ENCODE data around the gene FNDC3B.
"Not testable (repeated sequence)": the region's sequence is repeated elsewhere in the genome, so short reads cannot be mapped to it uniquely, and the experiment has no call there.

Gene FNDC3B

DNA sequence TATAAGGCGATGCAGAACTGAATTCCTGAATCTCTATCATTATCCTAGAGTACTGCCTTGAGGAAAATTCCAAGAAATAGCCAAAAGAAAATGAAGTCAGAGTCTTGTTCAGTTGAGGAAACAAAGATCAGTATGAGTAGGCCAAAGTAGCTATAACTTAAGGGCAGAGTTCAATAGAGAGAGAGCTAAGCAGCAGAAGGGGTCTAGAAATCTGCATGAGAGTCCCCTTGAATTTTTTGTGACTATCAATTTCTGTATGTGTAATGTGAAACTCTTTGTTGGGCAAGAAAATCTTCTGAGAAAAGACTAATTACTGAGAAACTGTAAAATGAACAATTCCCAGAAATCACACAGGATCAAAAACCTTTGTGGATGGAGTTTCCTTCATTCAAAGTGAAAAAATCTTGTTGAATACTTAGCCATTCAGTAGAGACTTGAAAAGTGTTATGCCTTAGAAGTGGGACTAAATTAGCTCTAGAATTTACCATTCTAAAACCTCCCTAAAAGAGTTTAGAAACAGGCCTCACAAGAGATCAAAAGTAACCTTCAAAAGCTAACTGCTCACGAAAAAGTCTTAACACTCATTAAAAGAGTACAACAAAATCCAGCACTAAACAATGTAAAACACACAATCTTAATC, 43.1 kb upstream of the FNDC3B start:
- Histone ChIP-seq H3K9me3 (no peaks in the 10 kb centered on the region), H3K4me1 (ENCODE audit: control insufficient read depth in 1 of 2, insufficient read depth in 1 of 2, low read depth in 1 of 2, low read length in 1 of 2) (peaks cover 3 to 11% of the 10 kb centered on the region in 2 experiments), H3K27ac (no peak overlapping the region), H3K4me3 (ENCODE audit: low read depth in 1 of 2, low read length in 1 of 2) (no peak overlapping the region), H3K27me3 (no peaks in the 10 kb centered on the region), H3K36me3 (no peaks in the 10 kb centered on the region)
- TF ChIP-seq, protein P1, sequence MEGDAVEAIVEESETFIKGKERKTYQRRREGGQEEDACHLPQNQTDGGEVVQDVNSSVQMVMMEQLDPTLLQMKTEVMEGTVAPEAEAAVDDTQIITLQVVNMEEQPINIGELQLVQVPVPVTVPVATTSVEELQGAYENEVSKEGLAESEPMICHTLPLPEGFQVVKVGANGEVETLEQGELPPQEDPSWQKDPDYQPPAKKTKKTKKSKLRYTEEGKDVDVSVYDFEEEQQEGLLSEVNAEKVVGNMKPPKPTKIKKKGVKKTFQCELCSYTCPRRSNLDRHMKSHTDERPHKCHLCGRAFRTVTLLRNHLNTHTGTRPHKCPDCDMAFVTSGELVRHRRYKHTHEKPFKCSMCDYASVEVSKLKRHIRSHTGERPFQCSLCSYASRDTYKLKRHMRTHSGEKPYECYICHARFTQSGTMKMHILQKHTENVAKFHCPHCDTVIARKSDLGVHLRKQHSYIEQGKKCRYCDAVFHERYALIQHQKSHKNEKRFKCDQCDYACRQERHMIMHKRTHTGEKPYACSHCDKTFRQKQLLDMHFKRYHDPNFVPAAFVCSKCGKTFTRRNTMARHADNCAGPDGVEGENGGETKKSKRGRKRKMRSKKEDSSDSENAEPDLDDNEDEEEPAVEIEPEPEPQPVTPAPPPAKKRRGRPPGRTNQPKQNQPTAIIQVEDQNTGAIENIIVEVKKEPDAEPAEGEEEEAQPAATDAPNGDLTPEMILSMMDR (IDR thresholded peaks at IDR 0.05): no peak

DNA sequence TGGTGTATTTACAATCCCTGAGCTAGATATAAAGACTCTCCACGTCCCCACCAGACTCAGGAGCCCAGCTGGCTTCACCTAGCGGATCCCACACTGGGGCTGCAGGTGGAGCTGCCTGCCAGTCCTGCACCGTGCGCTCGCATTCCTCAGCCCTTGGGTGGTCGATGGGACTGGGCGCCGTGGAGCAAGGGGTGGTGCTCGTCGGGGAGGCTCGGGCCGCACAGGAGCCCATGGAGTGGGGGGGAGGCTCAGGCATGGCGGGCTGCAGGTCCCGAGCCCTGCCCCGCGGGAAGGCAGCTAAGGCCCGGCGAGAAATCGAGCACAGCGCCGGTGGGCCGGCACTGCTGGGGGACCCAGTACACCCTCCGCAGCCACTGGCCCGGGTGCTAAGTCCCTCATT, 40.6 kb upstream of the FNDC3B start:
- not testable (repeated sequence) for H3K4me3 ChIP-seq (ENCODE audit: low read depth in 1 of 2, low read length in 1 of 2); H3K9me3 ChIP-seq; H3K36me3 ChIP-seq; H3K27ac ChIP-seq; H3K27me3 ChIP-seq
- H3K4me1 ChIP-seq (ENCODE audit: control insufficient read depth in 1 of 2, insufficient read depth in 1 of 2, low read depth in 1 of 2, low read length in 1 of 2): peaks cover 3 to 11% of the 10 kb centered on the region in 2 experiments

DNA sequence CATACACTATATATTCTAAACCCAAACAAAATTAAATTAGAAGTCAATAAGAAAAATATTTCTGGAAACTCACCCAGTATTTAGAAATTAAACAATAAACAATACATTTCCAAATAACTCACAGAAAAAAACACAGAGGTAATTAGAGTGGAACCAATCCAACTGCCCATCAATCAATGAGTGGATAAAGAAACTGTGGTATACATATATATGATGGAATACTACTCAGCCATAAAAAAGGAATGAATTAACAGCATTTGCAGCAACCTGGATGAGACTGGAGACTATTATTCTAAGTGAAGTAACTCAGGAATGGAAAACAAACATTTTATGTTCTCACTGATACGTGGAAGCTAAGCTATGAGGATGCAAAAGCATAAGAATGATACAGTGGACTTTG, 37.8 kb upstream of the FNDC3B start:
- not testable (repeated sequence) for H3K4me3 ChIP-seq (ENCODE audit: low read depth in 1 of 2, low read length in 1 of 2); H3K9me3 ChIP-seq; H3K27ac ChIP-seq; H3K27me3 ChIP-seq; H3K4me1 ChIP-seq (ENCODE audit: control insufficient read depth in 1 of 2, insufficient read depth in 1 of 2, low read depth in 1 of 2, low read length in 1 of 2); H3K36me3 ChIP-seq

DNA sequence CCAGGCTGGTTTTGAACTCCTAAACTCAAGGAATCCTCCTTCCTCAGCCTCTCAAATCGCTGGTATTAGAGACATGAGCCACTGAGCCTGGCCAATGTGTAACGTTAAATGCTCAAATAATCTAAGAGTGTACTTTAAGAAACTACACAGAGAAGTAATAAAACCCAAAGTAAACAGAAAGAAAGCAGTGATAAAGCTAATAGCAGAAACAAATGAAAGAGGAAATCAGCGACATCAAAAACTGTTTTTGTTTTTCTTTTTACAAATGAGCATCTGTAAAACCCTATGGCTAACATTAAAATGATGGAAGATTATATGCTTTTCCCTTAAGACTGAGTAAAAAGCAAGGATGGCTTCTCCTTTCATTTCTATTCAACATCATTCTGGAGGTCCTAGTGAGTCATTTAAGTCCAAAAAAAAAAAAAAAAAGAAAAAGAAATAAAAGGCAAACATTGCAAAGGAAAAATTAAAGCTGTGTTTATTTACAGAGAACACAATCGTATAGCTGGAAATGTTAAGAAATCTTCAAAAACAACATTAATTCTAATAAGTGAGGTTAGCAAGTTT, 36.8 kb upstream of the FNDC3B start:
- TF ChIP-seq, protein P1 (IDR thresholded peaks at IDR 0.05): no peak
- Histone ChIP-seq H3K9me3 (no peaks in the 10 kb centered on the region), H3K4me1 (ENCODE audit: control insufficient read depth in 1 of 2, insufficient read depth in 1 of 2, low read depth in 1 of 2, low read length in 1 of 2) (peaks cover 4 to 11% of the 10 kb centered on the region in 2 experiments), H3K27me3 (no peaks in the 10 kb centered on the region), H3K36me3 (no peaks in the 10 kb centered on the region), H3K27ac (no peak overlapping the region), H3K4me3 (ENCODE audit: low read depth in 1 of 2, low read length in 1 of 2) (no peak overlapping the region)

DNA sequence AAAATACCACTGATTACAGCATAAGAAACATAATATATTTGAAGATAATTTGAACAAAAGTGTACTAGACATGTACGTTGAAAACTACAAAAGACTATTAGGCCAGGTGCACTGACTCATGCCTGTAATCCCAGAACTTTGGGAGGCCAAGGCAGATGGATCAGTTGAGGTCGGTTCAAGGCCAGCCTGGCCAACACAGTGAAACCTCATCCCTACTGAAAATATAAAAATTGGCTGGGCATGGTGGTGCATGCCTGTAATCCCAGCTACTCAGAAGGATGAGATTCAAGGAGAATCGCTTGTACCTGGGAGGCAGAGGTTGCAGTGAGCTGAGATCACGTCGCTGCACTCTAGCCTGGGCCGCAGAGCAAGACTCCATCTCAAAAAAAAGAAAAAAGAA, 36.2 kb upstream of the FNDC3B start:
- Histone ChIP-seq H3K4me3 (ENCODE audit: low read depth in 1 of 2, low read length in 1 of 2) (no peak overlapping the region), H3K9me3 (no peaks in the 10 kb centered on the region), H3K36me3 (no peaks in the 10 kb centered on the region), H3K4me1 (ENCODE audit: control insufficient read depth in 1 of 2, insufficient read depth in 1 of 2, low read depth in 1 of 2, low read length in 1 of 2) (peaks cover 4 to 11% of the 10 kb centered on the region in 2 experiments), H3K27ac (no peak overlapping the region), H3K27me3 (no peaks in the 10 kb centered on the region)
- TF ChIP-seq, protein P1 (IDR thresholded peaks at IDR 0.05): no peak

DNA sequence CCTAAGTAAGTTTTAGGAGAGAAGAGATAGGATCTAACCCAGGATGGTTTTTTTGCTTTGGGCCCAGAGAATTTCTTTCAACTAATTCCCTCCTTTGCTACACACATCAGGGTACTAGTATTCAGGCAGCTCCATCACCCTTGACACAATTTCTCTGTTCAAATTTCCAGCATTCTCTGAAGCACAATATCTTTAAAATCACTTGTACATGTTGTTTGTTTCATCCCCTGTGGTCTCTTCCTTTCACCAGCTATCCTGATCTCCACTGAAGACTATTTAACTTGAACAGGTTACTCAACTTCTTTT, 32.4 kb upstream of the FNDC3B start:
- no peak overlapping the region for H3K27ac ChIP-seq
- no peaks in the 10 kb centered on the region for H3K36me3 ChIP-seq
- H3K4me1 ChIP-seq (ENCODE audit: control insufficient read depth in 1 of 2, insufficient read depth in 1 of 2, low read depth in 1 of 2, low read length in 1 of 2): peaks cover 4 to 7% of the 10 kb centered on the region in 2 experiments
- TF ChIP-seq, protein P1 (IDR thresholded peaks at IDR 0.05): no peak
- H3K9me3 ChIP-seq: no peaks in the 10 kb centered on the region
- no peak overlapping the region for H3K4me3 ChIP-seq (ENCODE audit: low read depth in 1 of 2, low read length in 1 of 2)
- H3K27me3 ChIP-seq: no peaks in the 10 kb centered on the region
